Colonic mucosa (tissue), 4 donors: ENCODE measurements around the gene TEX10. TPM values are rescaled to one million over a fixed set of nuclear protein-coding genes. Genes with fewer than 3 reads are reported as not detected.
"Not testable (repeated sequence)": the region's sequence is repeated elsewhere in the genome, so short reads cannot be mapped to it uniquely, and the experiment has no call there.

Experiments used
- DNase-seq: peaks from one replicate; pipeline ENCODE4 v3.0.0-alpha.2; 2020
- H3K27ac ChIP-seq: fragments of 200-600 bp; one replicate; pipeline ENCODE4 v1.8.0; 2021
- H3K27me3 ChIP-seq: fragments of 200-600 bp; one replicate; pipeline ENCODE4 v1.8.0; 2021
- H3K36me3 ChIP-seq: fragments of 200-600 bp; one replicate; pipeline ENCODE4 v1.8.0; 2021
- H3K4me1 ChIP-seq: fragments of 200-600 bp; one replicate; pipeline ENCODE4 v1.8.0; 2021; ENCODE audit warnings: mild to moderate bottlenecking
- H3K4me3 ChIP-seq: fragments of 200-600 bp; one replicate; pipeline ENCODE4 v1.8.0; 2021
- H3K9ac ChIP-seq, 2 donors: one replicate each; pipeline ENCODE4 v1.7.0; 2013; ENCODE audit warnings: control low read depth in 2 of 2, low read depth in 2 of 2, low read length in 2 of 2
- H3K9me3 ChIP-seq: fragments of 200-600 bp; one replicate; pipeline ENCODE4 v1.8.0; 2021
- CTCF ChIP-seq: fragments of 200-600 bp; IDR thresholded peaks from one replicate; pipeline ENCODE4 v1.8.0; 2022; ENCODE audit warnings: antibody characterized with exemption, mild to moderate bottlenecking
- intact Hi-C: fragments of 100-400 bp; cut with DNase I; formaldehyde crosslinking; loops from one replicate; pipeline ENCODE4 v1.14.1; 2022
- total RNA-seq, 2 donors: library from RNA; stranded (reverse); fragmentation: NEBNext Ultra II Directional in 1 of 2; extraction: Animal tissue kit (Norgen Biotek cat#: 25700) in 1 of 2; gene quantifications; one replicate each; pipeline ENCODE4 v1.2.1, GENCODE V29; 2021
- donor health status: healthy.
- donor health status: DM: no; HTN: no; CAD: no.
- donor health status: DM: no; HTN: no; CAD: no.

The TEX10 gene
- total RNA-seq, 2 donors from 2014 or later, result 8.3 to 11.5 TPM

GRCh38 chr9:100394032-100394695, 41.4 kb upstream of the TEX10 start:
- Histone ChIP-seq H3K4me1 (no peaks in the 10 kb centered on the region), H3K27me3 (no peaks in the 10 kb centered on the region), H3K36me3 (no peaks in the 10 kb centered on the region), H3K27ac (no peak overlapping the region), H3K9ac (no peak overlapping the region), H3K9me3 (no peaks in the 10 kb centered on the region), H3K4me3 (no peak overlapping the region)
- DNase-seq, result no peak
- no peak for TF ChIP-seq CTCF
- intact Hi-C loops, result no loop called here

GRCh38 chr9:100392989-100393388, 40.2 kb upstream of the TEX10 start:
- H3K9ac ChIP-seq, H3K9me3 ChIP-seq, intact Hi-C loops, H3K27me3 ChIP-seq, H3K4me3 ChIP-seq, DNase-seq, H3K4me1 ChIP-seq, H3K36me3 ChIP-seq, H3K27ac ChIP-seq: not testable (repeated sequence)

- intact Hi-C loops, result no loop called here
These were observed 27.1 kb upstream of the TEX10 start for GRCh38 chr9:100379862-100380261.

GRCh38 chr9:100377015-100377414, 24.3 kb upstream of the TEX10 start:
- Histone ChIP-seq H3K4me1 (no peaks in the 10 kb centered on the region), H3K36me3 (no peaks in the 10 kb centered on the region), H3K27ac (no peak overlapping the region), H3K9me3 (no peaks in the 10 kb centered on the region), H3K27me3 (no peaks in the 10 kb centered on the region), H3K4me3 (no peak overlapping the region), H3K9ac (no peak overlapping the region)
- TF ChIP-seq CTCF, result no peak
- intact Hi-C loops, result no loop called here
- no peak for DNase-seq

More at GRCh38 chr9:100379862-100380261, 27.1 kb upstream of the TEX10 start:
- TF ChIP-seq CTCF, result no peak
- Histone ChIP-seq H3K9ac (no peak overlapping the region), H3K9me3 (no peaks in the 10 kb centered on the region), H3K27me3 (no peaks in the 10 kb centered on the region), H3K36me3 (no peaks in the 10 kb centered on the region), H3K27ac (no peak overlapping the region), H3K4me3 (no peak overlapping the region), H3K4me1 (no peaks in the 10 kb centered on the region)
- DNase-seq, result no peak

GRCh38 chr9:100375658-100376057, 22.9 kb upstream of the TEX10 start:
- H3K4me3 ChIP-seq, result no peak overlapping the region
- H3K4me1 ChIP-seq, result no peaks in the 10 kb centered on the region
- intact Hi-C loops, result no loop called here
- no peak for DNase-seq
- no peak overlapping the region for H3K27ac ChIP-seq
- H3K27me3 ChIP-seq, result no peaks in the 10 kb centered on the region
- no peak overlapping the region for H3K9ac ChIP-seq
- no peaks in the 10 kb centered on the region for H3K9me3 ChIP-seq
- H3K36me3 ChIP-seq, result no peaks in the 10 kb centered on the region
- TF ChIP-seq CTCF, result no peak

GRCh38 chr9:100372648-100373047, 19.9 kb upstream of the TEX10 start:
- H3K9ac ChIP-seq, result no peak overlapping the region
- no peaks in the 10 kb centered on the region for H3K36me3 ChIP-seq
- no peak for TF ChIP-seq CTCF
- no peak for DNase-seq
- intact Hi-C loops, result no loop called here
- H3K27me3 ChIP-seq, result no peaks in the 10 kb centered on the region
- H3K4me1 ChIP-seq, result no peaks in the 10 kb centered on the region
- no peak overlapping the region for H3K4me3 ChIP-seq
- no peak overlapping the region for H3K27ac ChIP-seq
- H3K9me3 ChIP-seq, result no peaks in the 10 kb centered on the region
